ENCODE data around the gene KLF15.
A peak's percentile ranks its signal among the peaks of the same experiment; 100 is the strongest.

The KLF15 gene

DNA sequence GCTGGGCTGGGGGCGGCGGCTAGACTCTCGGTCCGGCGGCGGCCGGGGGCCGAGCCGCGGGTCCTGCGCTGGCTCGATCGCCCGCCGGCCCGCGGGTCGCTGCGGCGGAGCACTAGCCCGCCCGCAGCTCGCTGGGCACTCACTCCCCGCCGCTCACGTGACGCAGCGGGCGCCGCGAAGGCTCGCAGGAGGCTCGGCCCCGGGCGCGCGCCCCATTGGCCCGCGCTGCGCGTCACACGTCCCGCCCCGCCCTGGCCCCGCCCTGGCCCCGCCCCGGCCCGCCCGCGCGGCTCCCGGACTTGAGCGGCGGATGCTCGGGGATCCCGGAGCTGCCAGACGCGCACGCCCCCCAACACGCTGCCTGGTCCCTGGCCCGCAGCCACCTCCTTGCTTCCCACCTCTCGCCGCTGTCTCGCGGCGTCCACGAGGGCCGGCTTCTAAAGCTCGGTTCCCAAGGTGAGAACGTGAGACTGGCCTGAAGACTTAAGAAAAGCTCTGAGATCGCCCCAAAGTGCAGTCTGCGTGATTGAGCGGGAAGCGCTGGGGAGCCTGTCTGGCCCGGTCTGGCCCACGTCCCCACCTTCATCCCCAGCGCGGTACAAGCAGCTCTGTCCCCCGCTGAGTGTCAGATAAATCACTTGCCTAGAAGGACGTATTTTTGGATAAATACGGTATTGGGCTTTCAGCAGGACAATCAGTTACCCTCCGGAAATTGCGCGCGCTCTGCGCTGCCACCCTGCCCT lies at the start of gene KLF15:
TSS of gene KLF15 (minus strand) at position 114 of the 743 bp plus-strand sequence. CDS start 4,486 bp downstream, outside the sequence.
- peak; percentile 92 for DNase-seq

GRCh38 chr3:126406389-126407296 lies 49.4 kb upstream of the KLF15 start:
- no peak for DNase-seq

DNA sequence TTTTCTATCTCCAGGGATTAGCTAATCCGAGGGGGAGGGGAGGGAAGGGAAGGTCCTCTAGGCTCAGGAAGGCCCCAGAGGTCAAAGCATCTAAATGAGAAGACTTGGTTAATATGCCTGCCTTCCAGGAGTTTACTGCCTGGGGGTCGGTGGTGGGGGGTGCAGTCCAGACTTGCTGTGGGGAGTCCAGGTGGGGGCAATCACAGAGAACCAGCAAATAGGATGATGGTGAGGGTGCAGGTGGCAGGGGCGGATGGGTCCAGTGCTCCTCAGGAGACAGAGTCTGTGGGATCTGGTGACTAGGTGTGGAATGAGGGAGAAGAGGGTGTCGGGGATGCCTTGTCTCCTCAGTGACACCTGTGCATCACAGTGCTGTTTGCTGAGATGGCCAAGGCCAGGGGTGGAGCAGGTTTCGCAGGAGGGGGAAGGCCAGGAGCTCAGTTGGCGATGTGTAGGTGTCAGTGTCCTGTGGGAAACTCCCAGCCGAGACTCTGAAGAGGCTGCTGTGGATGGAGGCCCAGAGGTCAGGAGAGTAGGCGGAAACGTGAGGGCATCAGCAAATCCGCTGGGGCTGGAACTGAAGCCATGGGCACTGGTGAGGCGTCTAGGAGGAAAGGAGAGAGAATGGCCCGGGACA lies 45.6 kb upstream of the KLF15 start:
- no peak for DNase-seq

GRCh38 chr3:126402178-126402577 lies 45.0 kb upstream of the KLF15 start:
- DNase-seq = no peak

- no peak for DNase-seq
Measured at GRCh38 chr3:126401611-126402160, 44.5 kb upstream of the KLF15 start.

DNA sequence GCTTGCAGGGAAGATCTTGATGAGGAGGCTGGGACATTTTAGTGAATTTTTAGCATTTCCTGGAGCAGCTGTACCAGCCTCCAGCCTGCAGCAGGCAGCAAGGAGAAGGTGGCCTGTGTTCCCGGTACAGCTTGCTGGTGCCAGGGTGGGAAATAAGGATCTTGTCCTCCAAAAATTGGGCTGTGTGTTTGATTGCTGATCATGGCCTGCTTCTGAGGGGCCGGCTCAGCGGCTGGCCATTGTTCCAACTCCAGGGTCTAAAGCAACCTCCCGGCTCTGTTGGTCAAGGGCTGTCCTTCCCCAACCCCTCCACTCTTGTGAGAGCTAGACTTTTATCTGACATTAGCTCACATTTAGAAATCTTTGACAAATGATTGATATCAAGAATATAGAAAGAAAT lies 42.5 kb upstream of the KLF15 start:
- DNase-seq = no peak

- no peak for DNase-seq
Measured at GRCh38 chr3:126399351-126399735, 42.1 kb upstream of the KLF15 start.

DNA sequence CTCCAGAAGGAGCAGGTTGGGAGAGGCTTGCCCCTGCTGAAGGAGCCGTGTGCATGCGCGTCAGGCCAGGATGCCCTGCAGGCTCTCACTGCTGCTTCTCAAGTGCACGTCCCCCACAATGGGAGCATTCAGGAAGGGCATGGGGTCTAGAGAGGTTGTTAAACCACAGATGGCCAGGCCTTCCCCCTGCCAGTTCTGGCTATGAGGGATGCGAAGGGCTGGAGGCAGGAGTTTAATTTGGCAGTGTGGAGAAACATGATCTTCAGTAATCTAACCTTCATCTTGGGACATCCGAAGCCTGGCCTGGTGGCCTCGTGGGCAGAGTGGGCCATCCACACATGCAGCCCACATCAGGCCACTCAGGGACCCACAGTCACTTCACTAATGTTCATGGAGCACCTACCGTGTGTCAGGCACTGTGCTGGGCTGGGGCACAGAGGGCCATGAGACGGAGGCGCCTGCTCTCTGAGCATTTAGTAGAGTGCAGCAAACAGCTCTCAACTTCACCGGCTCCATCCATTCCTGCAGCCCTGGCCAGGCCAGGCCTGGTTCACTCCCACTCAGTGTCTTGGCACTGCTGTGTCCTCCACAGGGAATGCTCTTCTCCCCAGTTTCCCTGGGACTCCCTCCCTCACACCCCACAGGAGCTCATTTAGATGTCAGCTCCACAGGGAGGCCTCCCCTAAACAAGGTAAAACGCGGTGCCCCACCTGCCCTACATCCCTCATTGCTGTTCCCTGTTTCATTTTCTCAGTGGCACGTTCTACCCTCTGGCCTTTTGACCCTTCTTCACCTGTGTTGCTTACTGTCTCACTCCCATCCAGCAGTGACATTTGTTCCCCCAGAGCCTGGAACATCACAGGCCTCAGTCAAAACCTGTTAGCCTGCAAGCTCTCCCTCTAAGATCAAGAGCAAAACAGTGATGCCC lies 41.5 kb upstream of the KLF15 start:
- DNase-seq = no peak

DNA sequence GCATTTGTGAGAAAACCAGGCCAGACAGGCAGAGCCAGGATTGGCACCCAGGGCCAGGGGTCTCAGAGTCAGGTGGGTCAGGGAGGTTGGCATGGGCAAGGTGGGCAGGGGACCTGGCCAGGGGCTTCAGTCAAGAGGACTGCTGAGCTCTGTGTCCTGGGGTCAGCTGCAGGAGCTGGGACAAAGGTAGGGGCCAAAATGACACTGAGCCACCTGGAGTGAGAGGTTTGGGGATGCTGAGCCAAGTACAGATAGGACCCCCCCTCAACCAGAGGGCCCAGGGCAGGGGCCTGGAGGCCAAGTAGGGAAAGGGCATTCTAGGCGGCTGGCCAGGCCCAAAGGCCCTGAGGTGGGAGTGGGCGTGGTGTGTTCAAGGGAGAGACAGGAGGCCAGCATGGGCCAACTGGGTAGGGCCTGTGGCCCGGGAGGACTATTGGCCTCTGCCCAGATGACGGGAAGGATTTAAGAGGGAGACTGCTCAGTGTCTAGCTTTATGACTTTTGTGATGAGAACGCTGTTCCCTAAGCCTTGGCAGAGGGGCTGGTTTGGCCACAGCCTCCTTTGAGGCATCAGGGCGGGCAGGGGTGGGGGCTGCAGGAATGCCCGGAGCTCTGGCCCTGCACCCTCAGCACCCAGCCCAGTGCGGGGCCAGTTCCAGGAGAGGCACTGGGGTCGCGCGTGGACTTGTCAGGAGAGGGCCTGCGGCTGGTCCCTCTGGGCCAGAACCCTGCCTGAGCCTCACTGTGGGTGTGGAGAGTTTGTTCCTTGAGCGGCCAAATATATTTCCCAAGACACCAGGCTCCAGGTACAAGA lies 40.6 kb upstream of the KLF15 start:
- DNase-seq = no peak

DNA sequence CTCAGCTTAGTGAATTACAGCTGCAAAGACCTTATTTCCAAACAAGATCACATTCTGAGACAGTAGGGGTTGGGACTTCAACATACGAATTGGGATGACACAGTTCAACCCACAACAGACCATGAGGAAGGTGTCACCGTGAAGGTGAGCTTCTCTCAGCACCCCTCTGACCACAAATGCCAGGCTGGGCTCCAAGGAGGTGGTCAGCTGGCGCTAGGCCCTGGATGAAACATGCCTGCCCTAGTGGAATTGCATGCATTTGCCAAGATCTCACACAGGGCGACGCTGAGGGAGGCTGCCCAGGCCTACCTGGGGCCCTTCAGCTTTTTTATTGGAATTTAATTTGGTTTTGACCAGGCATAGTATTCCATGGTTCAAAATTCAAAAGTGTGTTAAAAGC lies 39.3 kb upstream of the KLF15 start:
- no peak for DNase-seq

GRCh38 chr3:126395846-126396513 lies 38.8 kb upstream of the KLF15 start:
- DNase-seq = no peak

- DNase-seq = no peak
Measured at GRCh38 chr3:126394977-126395321, 37.7 kb upstream of the KLF15 start.

- DNase-seq = peak; percentile 93
Measured at GRCh38 chr3:126394179-126394976, 37.2 kb upstream of the KLF15 start, which contains the start of gene CFAP100. Gene CFAP100 (plus strand): TSS chr3:126394909. CDS start chr3:126396001, 1,092 bp downstream.

GRCh38 chr3:126393563-126393962 lies 36.4 kb upstream of the KLF15 start:
- DNase-seq = no peak

DNA sequence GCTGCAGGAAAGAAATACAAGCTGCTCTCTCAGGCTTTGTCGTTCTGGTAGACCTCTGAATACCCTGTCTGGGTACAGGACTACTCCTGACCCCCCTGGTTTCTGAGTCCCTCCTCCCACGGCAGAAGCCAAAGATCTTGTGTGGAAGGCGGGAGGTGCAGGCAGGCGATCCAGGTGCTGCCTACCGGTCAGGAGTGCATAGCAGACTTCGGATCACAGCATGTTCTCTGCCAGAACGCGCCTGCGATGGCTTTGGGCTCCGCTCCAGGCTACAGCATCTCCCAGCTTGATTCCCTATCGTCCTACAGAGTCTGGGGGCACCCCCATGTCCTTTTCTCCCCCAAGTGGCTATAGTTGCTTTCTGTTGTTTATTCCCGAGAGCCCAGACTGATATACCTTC lies 35.0 kb upstream of the KLF15 start:
- DNase-seq = no peak

GRCh38 chr3:126391631-126392030 lies 34.4 kb upstream of the KLF15 start:
- DNase-seq = no peak

DNA sequence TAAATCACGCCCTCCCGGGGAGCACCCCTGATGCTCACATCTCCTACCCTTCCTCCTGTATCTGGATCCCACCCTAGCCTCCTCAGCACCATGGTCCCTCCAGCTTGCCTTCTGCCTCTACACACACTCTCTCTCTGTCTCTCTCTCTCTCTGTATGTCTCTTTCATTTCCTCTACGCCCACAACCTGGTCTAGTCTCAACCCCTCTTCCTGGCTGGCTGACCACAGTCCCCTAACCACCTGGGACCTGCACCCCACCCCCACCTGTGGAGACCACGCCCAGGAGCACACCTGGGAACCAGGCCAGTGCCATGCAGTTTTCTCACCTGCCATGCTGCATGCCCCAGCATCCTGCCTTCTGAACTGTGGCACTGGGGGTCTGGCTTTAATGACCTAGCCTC lies 33.5 kb upstream of the KLF15 start:
- DNase-seq = no peak

DNA sequence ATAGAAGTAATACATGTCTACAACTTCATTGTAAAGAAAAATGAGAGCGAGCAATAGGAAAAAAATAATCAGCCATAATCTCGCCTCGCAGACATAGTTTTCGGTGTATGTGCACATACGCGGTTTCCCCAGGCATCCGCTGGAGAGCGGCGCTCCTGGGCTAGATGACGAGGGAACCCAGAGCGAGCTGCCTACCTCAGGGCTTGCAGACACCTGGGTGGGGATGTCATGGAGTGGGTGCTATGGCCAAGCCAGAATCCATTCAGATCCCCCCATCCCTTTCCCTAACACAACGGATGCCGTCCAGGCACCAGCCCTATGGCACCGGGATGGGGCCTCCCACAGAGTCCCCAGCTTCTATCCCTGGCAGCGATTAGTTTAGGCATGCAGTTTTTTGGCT lies 33.0 kb upstream of the KLF15 start:
- DNase-seq = no peak

DNA sequence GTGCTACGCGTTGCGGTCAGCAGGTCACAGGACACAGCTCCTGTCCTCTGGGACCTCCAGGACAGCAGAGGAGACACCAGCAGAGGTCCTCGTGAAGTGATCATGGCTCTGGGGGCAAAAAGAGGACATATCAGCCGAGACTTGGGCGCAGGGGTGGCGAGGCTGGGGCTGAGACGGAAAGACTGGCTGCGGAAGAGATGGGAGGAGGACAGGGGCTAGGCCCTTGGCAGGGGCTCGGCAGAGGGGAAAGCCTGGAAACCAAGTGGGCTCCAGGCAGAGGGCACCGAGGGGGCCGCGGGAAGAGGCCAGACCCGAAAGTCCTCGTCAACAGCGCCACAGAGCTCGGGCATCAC lies 32.6 kb upstream of the KLF15 start:
- DNase-seq = no peak

Data from eye (tissue), 1 donor.